AG09309 (cell line): ENCODE data around the gene LUC7L.
A peak's percentile ranks its signal among the peaks of the same experiment; 100 is the strongest.
"Not testable (repeated sequence)": the region's sequence is repeated elsewhere in the genome, so short reads cannot be mapped to it uniquely, and the experiment has no call there.

Source experiments
- DNase-seq: peaks from one replicate; pipeline ENCODE4 v3.0.0-alpha.2; 2010; ENCODE audit warnings: low read depth
- H3K4me3 ChIP-seq: 2 replicates; pipeline ENCODE4 v1.5.1; 2011; ENCODE audit warnings: mild to moderate bottlenecking, low read depth, low read length, moderate library complexity; ENCODE audit not compliant: control insufficient read depth
- CTCF ChIP-seq: IDR thresholded peaks from 2 replicates; pipeline ENCODE4 v1.5.1; 2011; ENCODE audit warnings: mild to moderate bottlenecking, low read depth, low read length, inconsistent platforms; ENCODE audit not compliant: insufficient read depth, control insufficient read depth; ENCODE audit errors: missing control alignments

Gene LUC7L

GRCh38 chr16:162271-162991 is 66.8 kb downstream of the LUC7L start:
- H3K4me3 ChIP-seq = no peak overlapping the region
- no peak for TF ChIP-seq CTCF
- no peak for DNase-seq

DNA sequence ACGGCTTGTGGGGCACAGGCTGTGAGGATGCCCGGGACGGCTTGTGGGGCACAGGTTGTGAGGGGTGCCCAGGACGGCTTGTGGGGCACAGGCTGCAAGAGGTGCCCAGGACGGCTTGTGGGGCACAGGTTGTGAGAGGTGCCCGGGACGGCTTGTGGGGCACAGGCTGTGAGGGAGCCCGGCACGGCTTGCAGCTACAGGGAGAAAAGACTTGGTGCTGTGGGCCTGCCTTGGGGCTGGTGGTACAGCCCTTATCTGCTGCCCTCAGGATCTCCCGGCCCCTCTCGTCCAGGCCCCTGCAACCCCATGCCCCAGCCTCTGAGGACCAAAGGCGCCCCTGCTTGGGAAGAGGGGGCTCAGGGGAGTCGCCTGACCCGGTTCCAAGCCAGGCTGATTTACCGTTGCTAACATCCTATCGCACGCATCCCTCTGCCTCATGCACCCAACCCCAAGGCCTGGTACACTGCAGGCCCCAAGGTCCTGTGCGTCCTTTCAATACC is 68.5 kb downstream of the LUC7L start:
- TF ChIP-seq CTCF = no peak
- DNase-seq = no peak
- no peak overlapping the region for H3K4me3 ChIP-seq

- not testable (repeated sequence) for H3K4me3 ChIP-seq, DNase-seq
Observed at GRCh38 chr16:160242-160641, 69.0 kb downstream of the LUC7L start.

- DNase-seq = no peak
- H3K4me3 ChIP-seq = no peak overlapping the region
Observed at GRCh38 chr16:159136-159849, 70.0 kb downstream of the LUC7L start.

DNA sequence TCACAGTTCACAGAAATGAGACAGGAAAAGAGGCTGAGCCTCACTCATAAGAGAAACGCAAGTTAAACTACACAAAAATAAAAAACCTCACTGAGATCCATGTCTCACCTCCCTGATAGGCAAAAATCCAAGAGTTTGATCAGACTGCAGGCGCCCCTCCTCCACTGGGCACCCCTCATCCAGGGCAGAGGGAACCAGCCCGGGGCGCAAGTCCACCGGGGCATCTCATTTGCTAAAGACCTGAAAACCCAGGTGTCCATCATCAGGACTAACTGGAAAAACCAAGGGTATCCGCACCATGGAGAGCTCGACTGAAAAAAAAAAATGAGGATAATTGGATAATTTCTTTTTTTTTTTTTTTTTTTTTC is 74.2 kb downstream of the LUC7L start:
- DNase-seq = no peak
- no peak for TF ChIP-seq CTCF
- H3K4me3 ChIP-seq = no peak overlapping the region

More at GRCh38 chr16:159136-159849, 70.0 kb downstream of the LUC7L start:
- TF ChIP-seq CTCF = no peak

DNA sequence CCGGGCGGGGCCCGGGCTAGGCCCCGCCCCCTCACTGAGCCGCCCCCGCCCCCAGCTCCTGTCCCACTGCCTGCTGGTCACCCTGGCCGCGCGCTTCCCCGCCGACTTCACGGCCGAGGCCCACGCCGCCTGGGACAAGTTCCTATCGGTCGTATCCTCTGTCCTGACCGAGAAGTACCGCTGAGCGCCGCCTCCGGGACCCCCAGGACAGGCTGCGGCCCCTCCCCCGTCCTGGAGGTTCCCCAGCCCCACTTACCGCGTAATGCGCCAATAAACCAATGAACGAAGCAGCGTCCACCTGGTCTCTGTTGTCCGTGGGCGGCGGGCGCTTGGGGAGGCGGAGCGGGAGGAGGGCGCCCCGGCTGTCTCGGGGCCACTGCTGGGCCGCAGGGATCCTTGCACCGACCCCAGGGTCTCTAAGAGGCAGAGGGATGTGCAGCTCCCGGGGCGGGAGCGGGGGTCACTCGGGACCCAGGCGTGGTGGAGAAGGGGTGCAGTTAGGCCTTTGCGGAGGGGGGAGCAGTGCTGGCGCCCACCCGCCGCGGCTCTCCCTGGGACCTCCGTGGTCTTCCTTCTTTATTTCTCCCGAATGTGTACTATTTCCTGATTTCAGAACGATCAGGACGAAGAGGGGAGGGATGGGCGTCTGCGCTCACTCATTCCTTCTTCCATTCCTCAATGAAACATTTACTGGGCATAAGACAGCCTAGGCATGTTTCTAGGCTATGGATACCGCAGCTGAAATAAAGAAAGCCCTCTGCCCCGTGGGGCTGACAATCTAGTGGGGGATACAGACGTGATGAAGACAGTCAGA is 74.8 kb downstream of the LUC7L start:
- TF ChIP-seq CTCF = no peak
- H3K4me3 ChIP-seq = peak overlapping the region; percentile 10
- no peak for DNase-seq

- DNase-seq = not testable (repeated sequence)
Observed at GRCh38 chr16:153550-154216, 75.6 kb downstream of the LUC7L start.

GRCh38 chr16:153129-153521 is 76.1 kb downstream of the LUC7L start:
- DNase-seq, H3K4me3 ChIP-seq: not testable (repeated sequence)

More at GRCh38 chr16:153550-154216, 75.6 kb downstream of the LUC7L start:
- not testable (repeated sequence) for H3K4me3 ChIP-seq
